Transverse colon (tissue), 4 donors: ENCODE measurements around the gene TBCB. TPM values are rescaled to one million over a fixed set of nuclear protein-coding genes. Genes with fewer than 3 reads are reported as not detected.

Experiments used
- DNase-seq: peaks from one replicate; pipeline ENCODE4 v3.0.0-alpha.2; 2019
- H3K27ac ChIP-seq, 4 donors: fragments of 200-600 bp; sonication (generic); 2 replicates each; pipeline ENCODE4 v1.5.1; 2016 to 2018; ENCODE audit warnings: inconsistent platforms in 4 of 4
- H3K27me3 ChIP-seq: fragments of 200-600 bp; sonication (generic); 2 replicates; pipeline ENCODE4 v1.5.1; 2017; ENCODE audit warnings: inconsistent platforms
- H3K36me3 ChIP-seq, 4 donors: fragments of 200-600 bp; sonication (generic); 2 replicates each; pipeline ENCODE4 v1.5.1; 2017 to 2019; ENCODE audit warnings: inconsistent platforms in 4 of 4
- H3K4me1 ChIP-seq, 4 donors: fragments of 200-600 bp; sonication (generic); 2 replicates each; pipeline ENCODE4 v1.5.1; 2017 to 2020; ENCODE audit warnings: inconsistent platforms in 4 of 4
- H3K4me3 ChIP-seq, 4 donors: fragments of 200-600 bp; sonication (generic); 1 replicate in 1 of 4; 2 replicates in 3 of 4; pipeline versions ENCODE4 v1.5.1 to v1.6.1; 2017 to 2019; ENCODE audit warnings: inconsistent platforms in 4 of 4
- H3K9me3 ChIP-seq, 2 donors: fragments of 200-600 bp; sonication (generic); 2 replicates each; pipeline ENCODE4 v1.5.1; 2017 to 2019; ENCODE audit warnings: inconsistent platforms in 2 of 2
- EP300 ChIP-seq: sonication (generic); formaldehyde crosslinking; IDR thresholded peaks from one replicate; pipeline ENCODE4 v1.6.1; 2017; ENCODE audit warnings: antibody characterized with exemption, low read depth
- POLR2A ChIP-seq: fragments of 450-650 bp; IDR thresholded peaks from one replicate; pipeline ENCODE4 v1.6.1; 2016; ENCODE audit warnings: antibody characterized with exemption, mild to moderate bottlenecking, moderate library complexity
- POLR2AphosphoS5 ChIP-seq, 3 donors: sonication (generic); formaldehyde crosslinking; IDR thresholded peaks; one replicate each; pipeline ENCODE4 v1.6.1; 2016; ENCODE audit warnings: antibody characterized with exemption in 3 of 3
- WGBS, 2 donors: methylation state at CpG; one replicate each; pipeline ENCODE4 v1.1.5; 2018; ENCODE audit warnings: low coverage in 1 of 2; 5-methylcytosine and 5-hydroxymethylcytosine counted together
- in situ Hi-C, 4 donors: fragments of 200-750 bp; cut with MboI; loops; one replicate each; pipeline versions ENCODE4 v1.15.0 to v1.15.1; 2017; ENCODE audit warnings: low sequenced_read_pairs in 3 of 4, low pct_ligation_motif_present in 1 of 4, low pct_unique_long_range_greater_than_20kb in 1 of 4
- intact Hi-C: fragments of 100-400 bp; cut with DNase I; formaldehyde crosslinking; loops from one replicate; pipeline ENCODE4 v1.15.1; 2023; ENCODE audit warnings: low total_unique reads
- total RNA-seq, 4 donors: library from RNA; depleted of rRNA; stranded (reverse); fragments of >200 nt; gene quantifications; one replicate each; pipeline ENCODE4 v1.1.0, GENCODE V29; 2016
- TF ChIP-seq, protein P1 (sequence below), 5 experiments: fragments of 200-600 bp in 3 of 5; fragments of 450-650 bp in 2 of 5; sonication (generic) in 3 of 5; IDR thresholded peaks; 1 replicate in 2 of 5; 2 replicates in 3 of 5; pipeline ENCODE4 v1.5.1; 2016 to 2017; ENCODE audit warnings: antibody characterized with exemption in 5 of 5, inconsistent platforms in 3 of 5, mild to moderate bottlenecking in 2 of 5, moderate library complexity in 1 of 5

Gene TBCB
- total RNA-seq, 4 donors from 2014 or later = 82.4 to 175 (median 134) TPM

GRCh38 chr19:36106991-36107390, 8.3 kb upstream of the TBCB start:
- Histone ChIP-seq H3K27me3 (no peaks in the 10 kb centered on the region), H3K27ac (no peak overlapping the region), H3K4me1 (no peaks in the 10 kb centered on the region), H3K4me3 (no peak overlapping the region), H3K9me3 (no peaks in the 10 kb centered on the region), H3K36me3 (no peaks in the 10 kb centered on the region)
- no peak for TF ChIP-seq POLR2A
- no peak for TF ChIP-seq POLR2AphosphoS5 (IDR thresholded peaks at IDR 0.05)
- no peak for TF ChIP-seq EP300
- TF ChIP-seq, protein P1, sequence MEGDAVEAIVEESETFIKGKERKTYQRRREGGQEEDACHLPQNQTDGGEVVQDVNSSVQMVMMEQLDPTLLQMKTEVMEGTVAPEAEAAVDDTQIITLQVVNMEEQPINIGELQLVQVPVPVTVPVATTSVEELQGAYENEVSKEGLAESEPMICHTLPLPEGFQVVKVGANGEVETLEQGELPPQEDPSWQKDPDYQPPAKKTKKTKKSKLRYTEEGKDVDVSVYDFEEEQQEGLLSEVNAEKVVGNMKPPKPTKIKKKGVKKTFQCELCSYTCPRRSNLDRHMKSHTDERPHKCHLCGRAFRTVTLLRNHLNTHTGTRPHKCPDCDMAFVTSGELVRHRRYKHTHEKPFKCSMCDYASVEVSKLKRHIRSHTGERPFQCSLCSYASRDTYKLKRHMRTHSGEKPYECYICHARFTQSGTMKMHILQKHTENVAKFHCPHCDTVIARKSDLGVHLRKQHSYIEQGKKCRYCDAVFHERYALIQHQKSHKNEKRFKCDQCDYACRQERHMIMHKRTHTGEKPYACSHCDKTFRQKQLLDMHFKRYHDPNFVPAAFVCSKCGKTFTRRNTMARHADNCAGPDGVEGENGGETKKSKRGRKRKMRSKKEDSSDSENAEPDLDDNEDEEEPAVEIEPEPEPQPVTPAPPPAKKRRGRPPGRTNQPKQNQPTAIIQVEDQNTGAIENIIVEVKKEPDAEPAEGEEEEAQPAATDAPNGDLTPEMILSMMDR (IDR thresholded peaks at IDR 0.05) = no peak
- no peak for DNase-seq
- 96% methylated on average over 5 of the region's 5 CpGs; no CpG with 5 or more reads in 1 of the 2 donors for WGBS, 2 donors
- in situ Hi-C loops = no loop called here
- intact Hi-C loops = no loop called here

DNA sequence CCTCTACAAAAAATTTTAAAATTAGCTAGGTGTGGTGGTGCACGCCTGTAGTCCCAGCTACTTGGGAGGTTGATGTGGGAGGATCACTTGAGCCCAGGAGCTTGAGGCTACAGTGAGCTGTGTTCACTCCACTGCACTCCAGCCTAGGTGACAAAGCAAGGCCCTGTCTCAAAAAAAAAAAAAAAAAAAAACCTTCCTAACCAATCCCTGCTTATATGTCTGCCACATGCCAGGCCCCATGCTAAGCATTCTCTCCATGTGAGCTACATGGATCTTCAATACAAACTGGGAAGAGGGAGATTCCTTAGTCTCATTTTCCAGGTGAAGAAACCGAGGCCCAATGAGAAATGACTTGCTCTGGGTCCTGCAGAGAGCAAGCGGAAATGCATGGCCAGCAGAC, 6.6 kb upstream of the TBCB start:
- H3K9me3 ChIP-seq = no peaks in the 10 kb centered on the region
- intact Hi-C loops = no loop called here
- no peak for DNase-seq
- H3K27ac ChIP-seq = no peak overlapping the region
- no peak for TF ChIP-seq POLR2A
- no peak for TF ChIP-seq POLR2AphosphoS5 (IDR thresholded peaks at IDR 0.05)
- TF ChIP-seq, protein P1 (IDR thresholded peaks at IDR 0.05) = no peak
- TF ChIP-seq EP300 = no peak
- peaks cover 2 to 4% (median 3%) of the 10 kb centered on the region in 4 donors for H3K4me1 ChIP-seq
- in situ Hi-C loops = no loop called here
- 88 to 100% methylated on average over 1 to 3 of the region's 3 CpGs for WGBS, 2 donors
- no peaks in the 10 kb centered on the region for H3K27me3 ChIP-seq
- no peak overlapping the region for H3K4me3 ChIP-seq
- H3K36me3 ChIP-seq = no peaks in the 10 kb centered on the region

GRCh38 chr19:36110487-36111199, 4.6 kb upstream of the TBCB start, which contains the start of gene OVOL3:
TSS of gene OVOL3 (plus strand) at chr19:36111143. CDS start at chr19:36111203, 60 bp downstream.
- WGBS, 2 donors = 100% methylated on average over 1 of the region's 1 CpG; no CpG with 5 or more reads in 1 of the 2 donors
- Histone ChIP-seq H3K4me1 (peaks cover 6 to 12% (median 8%) of the 10 kb centered on the region in 4 donors), H3K27me3 (no peaks in the 10 kb centered on the region), H3K36me3 (no peaks in the 10 kb centered on the region), H3K9me3 (no peaks in the 10 kb centered on the region), H3K4me3 (no peak within 1 kb of the TSS), H3K27ac (no peak within 1 kb of the TSS)
- TF ChIP-seq POLR2A = no peak
- TF ChIP-seq, protein P1 (IDR thresholded peaks at IDR 0.05) = no peak
- TF ChIP-seq POLR2AphosphoS5 (IDR thresholded peaks at IDR 0.05) = no peak
- TF ChIP-seq EP300 = no peak
- in situ Hi-C loops = no loop called here
- no peak for DNase-seq
- intact Hi-C loops = no loop called here

GRCh38 chr19:36111200-36111539, 4.1 kb upstream of the TBCB start:
- DNase-seq = no peak
- no peak overlapping the region for H3K4me3 ChIP-seq
- H3K4me1 ChIP-seq = peaks cover 9 to 16% (median 13%) of the 10 kb centered on the region in 4 donors
- no peak overlapping the region for H3K27ac ChIP-seq
- in situ Hi-C loops (no loop called here), intact Hi-C loops (no loop called here)
- TF ChIP-seq EP300 = no peak
- TF ChIP-seq POLR2A = no peak
- TF ChIP-seq POLR2AphosphoS5 (IDR thresholded peaks at IDR 0.05) = no peak
- TF ChIP-seq, protein P1 (IDR thresholded peaks at IDR 0.05) = no peak
- WGBS, 2 donors = 83% methylated on average over 13 of the region's 13 CpGs; no CpG with 5 or more reads in 1 of the 2 donors
- H3K9me3 ChIP-seq = no peaks in the 10 kb centered on the region
- H3K36me3 ChIP-seq = no peaks in the 10 kb centered on the region
- no peaks in the 10 kb centered on the region for H3K27me3 ChIP-seq
